ENCODE measurements around the gene NRARP.
A peak's percentile ranks its signal among the peaks of the same experiment; 100 is the strongest.

NRARP gene

GRCh38 chr9:137277329-137278041 is 24.6 kb downstream of the NRARP start, which contains the start of gene TOR4A:
TOR4A (plus strand) TSS chr9:137277726; CDS start chr9:137278690, 964 bp downstream.
- DNase-seq (ENCODE audit: low spot score), result peak; percentile 82

- DNase-seq (ENCODE audit: low spot score), result no peak
Measured at GRCh38 chr9:137276473-137277328, 25.4 kb downstream of the NRARP start.

- DNase-seq (ENCODE audit: low spot score), result no peak
Measured at GRCh38 chr9:137275588-137276472, 26.2 kb downstream of the NRARP start.

GRCh38 chr9:137275203-137275587 is 26.9 kb downstream of the NRARP start:
- no peak for DNase-seq (ENCODE audit: low spot score)

GRCh38 chr9:137273611-137274320 is 28.3 kb downstream of the NRARP start:
- DNase-seq (ENCODE audit: low spot score), result no peak

GRCh38 chr9:137273095-137273490 is 29.0 kb downstream of the NRARP start:
- no peak for DNase-seq (ENCODE audit: low spot score)

GRCh38 chr9:137272241-137273094 is 29.6 kb downstream of the NRARP start:
- no peak for DNase-seq (ENCODE audit: low spot score)

GRCh38 chr9:137271696-137272076 is 30.4 kb downstream of the NRARP start:
- no peak for DNase-seq (ENCODE audit: low spot score)

GRCh38 chr9:137270929-137271695 is 31.0 kb downstream of the NRARP start:
- no peak for DNase-seq (ENCODE audit: low spot score)

GRCh38 chr9:137269231-137269772 is 32.8 kb downstream of the NRARP start:
- DNase-seq (ENCODE audit: low spot score), result no peak

- no peak for DNase-seq (ENCODE audit: low spot score)
Measured at GRCh38 chr9:137268538-137269201, 33.4 kb downstream of the NRARP start.

- no peak for DNase-seq (ENCODE audit: low spot score)
Measured at GRCh38 chr9:137267933-137268355, 34.1 kb downstream of the NRARP start.

- DNase-seq (ENCODE audit: low spot score), result no peak
Measured at GRCh38 chr9:137266585-137267453, 35.3 kb downstream of the NRARP start.

GRCh38 chr9:137266162-137266527 is 35.9 kb downstream of the NRARP start:
- DNase-seq (ENCODE audit: low spot score), result no peak

- no peak for DNase-seq (ENCODE audit: low spot score)
Measured at GRCh38 chr9:137265496-137266161, 36.4 kb downstream of the NRARP start.

- no peak for DNase-seq (ENCODE audit: low spot score)
Measured at GRCh38 chr9:137264067-137264466, 38.0 kb downstream of the NRARP start.

- DNase-seq (ENCODE audit: low spot score), result no peak
Measured at GRCh38 chr9:137263506-137263905, 38.6 kb downstream of the NRARP start.

- DNase-seq (ENCODE audit: low spot score), result no peak
Measured at GRCh38 chr9:137262909-137263285, 39.2 kb downstream of the NRARP start.

Measured in SW480 (cell line).